ENCODE data around the gene EHD2.
"Not testable (repeated sequence)": the region's sequence is repeated elsewhere in the genome, so short reads cannot be mapped to it uniquely, and the experiment has no call there.

The EHD2 gene

DNA sequence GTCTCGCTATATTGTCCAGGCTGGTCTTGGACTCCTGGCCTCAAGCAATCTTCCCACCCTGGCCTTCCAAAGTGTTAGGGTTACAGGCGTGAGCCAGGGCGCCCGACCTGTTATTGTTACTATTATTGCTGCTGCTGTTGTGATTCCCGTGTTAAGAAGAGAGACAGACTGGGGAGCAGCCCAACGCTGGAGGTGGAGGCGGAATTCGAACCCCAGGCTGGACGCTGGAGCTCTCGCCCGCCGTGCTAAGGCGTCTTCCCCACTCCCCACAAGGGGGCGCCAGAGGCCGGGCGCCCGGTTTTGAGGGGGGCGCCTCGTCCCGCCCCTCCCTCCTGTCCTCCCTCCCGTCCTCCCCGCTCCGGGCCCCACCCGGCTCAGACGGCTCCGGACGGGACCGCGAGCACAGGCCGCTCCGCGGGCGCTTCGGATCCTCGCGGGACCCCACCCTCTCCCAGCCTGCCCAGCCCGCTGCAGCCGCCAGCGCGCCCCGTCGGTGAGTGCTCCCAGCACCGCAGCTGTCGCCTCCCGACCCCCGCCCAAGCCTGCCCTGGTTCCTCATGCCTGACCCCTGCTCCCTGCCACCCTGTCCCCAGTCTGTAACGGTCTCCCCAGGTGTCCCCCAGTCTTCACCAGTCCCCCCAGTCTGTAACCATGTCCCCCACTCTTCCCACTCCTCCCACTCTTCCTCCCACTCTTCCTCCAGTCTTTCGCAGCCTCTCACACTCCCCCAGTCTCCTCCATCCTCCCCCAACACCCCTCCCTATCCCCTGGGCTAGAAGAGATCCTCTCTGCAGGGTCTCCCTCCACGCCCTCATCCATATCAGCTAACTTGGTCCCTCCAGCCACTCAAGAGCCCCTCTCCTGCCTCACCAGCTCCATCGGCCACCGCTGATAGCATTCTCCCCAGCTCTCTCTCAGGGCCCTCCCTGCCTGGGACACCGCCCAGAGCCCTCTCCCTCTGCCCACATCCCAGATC lies at the start of gene EHD2:
EHD2 (plus strand) TSS at position 377 of the 976 bp plus-strand sequence. CDS start 3,191 bp downstream, outside the sequence.
- no peak for DNase-seq

- DNase-seq, result no peak
Observed at GRCh38 chr19:47663435-47663910, 49.7 kb upstream of the EHD2 start.

DNA sequence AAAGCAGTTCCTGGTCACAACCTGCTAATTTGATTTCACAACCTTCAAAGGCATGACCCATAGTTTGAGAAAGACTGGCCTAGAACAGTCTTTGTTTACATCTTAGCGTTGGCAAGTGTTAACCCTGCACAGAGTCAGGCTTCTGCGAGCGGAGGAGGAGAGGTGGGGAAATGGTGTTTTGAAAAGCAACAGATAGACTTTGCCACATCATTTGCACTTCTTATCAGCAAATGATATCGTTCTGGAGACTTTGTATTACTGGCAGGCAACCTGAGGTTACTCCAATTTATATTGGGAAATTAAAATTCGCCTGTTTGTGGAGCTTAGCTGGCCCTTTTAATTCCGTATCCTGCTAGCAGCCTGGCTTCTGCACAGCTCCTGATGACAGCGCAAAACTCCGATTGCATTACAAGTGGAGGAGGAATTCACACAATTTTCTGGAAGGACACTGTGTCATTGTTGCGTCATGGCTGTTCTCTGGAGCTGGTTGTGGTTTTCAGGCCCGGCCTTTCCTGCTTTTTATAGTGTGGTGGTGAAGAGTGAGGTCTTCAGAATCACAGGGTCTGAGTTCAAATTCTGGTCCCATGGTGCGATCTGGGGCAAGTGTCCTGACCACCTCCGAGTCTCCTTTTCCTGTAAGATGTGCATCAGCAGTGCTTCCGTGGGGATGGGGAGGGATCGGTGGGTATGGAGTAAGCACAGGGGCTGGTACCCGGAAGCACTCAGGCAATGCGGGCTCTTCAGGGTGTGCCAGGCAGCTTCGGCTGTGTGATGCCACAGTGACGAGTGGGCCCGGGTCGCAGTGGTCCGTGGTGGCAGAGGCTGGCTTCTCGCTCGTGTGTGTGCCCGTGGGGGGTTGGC lies 49.1 kb upstream of the EHD2 start:
- DNase-seq, result no peak

DNA sequence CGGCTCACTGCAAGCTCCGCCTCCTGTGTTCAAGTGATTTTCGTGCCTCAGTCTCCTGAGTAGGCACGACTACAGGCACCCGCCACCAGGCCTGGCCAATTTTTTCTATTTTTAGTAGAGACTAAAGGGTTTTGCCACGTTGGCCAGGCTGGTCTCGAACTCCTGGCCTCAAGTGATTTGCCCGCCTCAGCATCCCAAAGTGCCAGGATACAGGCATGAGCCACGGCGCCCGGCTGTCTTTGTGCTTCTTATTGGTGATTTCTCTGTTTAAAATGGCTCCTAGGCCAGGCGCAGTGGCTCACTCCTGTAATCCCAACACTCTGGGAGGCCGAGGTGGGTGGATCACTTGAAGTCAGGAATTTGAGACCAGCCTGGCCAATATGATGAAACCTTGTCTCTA lies 44.7 kb upstream of the EHD2 start:
- not testable (repeated sequence) for DNase-seq

- no peak for DNase-seq
Observed at GRCh38 chr19:47670736-47671135, 42.5 kb upstream of the EHD2 start.

- DNase-seq, result no peak
Observed at GRCh38 chr19:47671499-47671898, 41.7 kb upstream of the EHD2 start.

- no peak for DNase-seq
Observed at GRCh38 chr19:47673426-47673825, 39.8 kb upstream of the EHD2 start.

- no peak for DNase-seq
Observed at GRCh38 chr19:47674548-47674947, 38.7 kb upstream of the EHD2 start.

GRCh38 chr19:47675271-47675670 lies 38.0 kb upstream of the EHD2 start:
- DNase-seq, result no peak

DNA sequence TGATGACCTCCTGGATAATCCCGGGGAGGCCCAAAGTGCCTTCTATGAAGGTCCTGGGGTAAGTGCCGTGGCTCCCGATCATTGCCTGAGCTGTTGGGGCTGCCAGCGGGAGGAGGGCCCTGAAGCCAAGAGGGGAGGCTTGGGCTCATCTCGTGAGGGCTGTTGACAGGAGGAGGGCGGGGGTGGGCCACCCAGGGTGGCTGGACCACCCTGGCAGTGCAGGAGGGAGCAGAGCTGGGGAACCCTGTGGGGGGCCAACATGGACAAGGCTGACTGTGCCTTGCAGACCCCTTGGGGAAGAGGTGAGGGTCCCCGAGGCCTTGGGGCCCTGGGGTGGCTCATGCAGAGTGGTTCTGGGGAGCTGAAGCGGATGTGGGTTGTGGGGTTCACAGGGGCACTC lies 37.4 kb upstream of the EHD2 start:
- no peak for DNase-seq

- DNase-seq, result no peak
Observed at GRCh38 chr19:47676811-47677210, 36.4 kb upstream of the EHD2 start.

DNA sequence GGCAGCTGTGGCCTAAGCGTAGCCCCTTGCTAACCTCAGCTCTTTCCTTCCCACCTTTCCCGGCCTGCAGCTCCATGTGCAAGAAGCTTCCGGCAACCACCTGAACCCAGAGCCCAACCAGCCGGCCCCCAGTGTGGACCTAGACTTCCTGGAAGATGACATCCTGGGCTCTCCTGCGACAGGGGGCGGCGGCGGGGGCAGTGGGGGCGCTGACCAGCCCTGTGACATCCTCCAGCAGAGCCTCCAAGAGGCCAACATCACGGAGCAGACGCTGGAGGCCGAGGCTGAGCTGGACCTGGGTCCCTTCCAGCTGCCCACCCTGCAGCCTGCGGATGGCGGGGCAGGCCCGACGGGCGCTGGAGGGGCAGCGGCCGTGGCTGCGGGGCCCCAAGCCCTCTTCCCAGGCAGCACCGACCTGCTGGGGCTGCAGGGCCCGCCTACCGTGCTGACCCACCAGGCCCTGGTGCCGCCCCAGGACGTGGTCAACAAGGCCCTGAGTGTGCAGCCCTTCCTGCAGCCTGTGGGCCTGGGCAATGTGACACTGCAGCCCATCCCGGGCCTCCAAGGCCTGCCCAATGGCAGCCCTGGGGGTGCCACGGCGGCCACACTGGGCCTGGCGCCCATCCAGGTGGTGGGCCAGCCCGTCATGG lies 33.8 kb upstream of the EHD2 start:
- no peak for DNase-seq

- DNase-seq, result no peak
Observed at GRCh38 chr19:47679922-47680857, 33.0 kb upstream of the EHD2 start.

DNA sequence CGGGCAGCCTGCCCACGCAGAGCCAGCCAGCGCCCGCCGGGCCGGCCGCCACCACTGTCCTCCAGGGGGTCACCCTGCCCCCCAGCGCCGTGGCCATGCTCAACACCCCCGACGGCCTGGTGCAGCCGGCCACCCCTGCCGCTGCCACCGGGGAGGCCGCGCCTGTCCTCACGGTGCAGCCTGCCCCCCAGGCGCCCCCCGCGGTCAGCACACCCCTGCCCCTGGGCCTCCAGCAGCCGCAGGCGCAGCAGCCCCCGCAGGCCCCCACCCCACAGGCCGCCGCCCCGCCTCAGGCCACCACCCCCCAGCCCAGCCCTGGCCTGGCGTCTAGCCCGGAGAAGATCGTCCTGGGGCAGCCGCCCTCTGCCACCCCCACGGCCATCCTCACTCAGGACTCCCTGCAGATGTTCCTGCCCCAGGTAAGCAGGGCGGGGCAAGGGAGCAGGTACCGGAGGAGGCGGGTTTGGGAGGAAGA lies 32.3 kb upstream of the EHD2 start:
- DNase-seq, result no peak

DNA sequence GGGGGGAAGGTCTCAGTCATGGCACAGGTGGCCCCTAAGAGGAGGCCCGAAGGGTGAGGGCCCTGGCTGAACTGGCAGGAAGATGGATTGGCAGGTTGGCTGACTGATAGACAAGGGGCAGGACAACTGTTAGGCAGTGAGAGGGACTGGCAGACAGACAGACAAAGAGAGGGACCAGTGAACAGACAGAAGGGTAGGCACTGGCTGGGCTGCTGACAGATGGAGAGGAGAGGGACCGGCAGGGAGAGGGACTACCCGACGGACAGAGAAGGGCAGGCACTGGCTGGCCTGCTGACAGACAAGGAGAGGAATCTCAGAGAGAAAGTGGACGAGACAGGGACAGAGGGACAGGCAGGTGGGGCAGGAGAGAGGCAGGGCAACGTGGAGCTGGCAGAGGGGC lies 31.8 kb upstream of the EHD2 start:
- DNase-seq, result no peak

GRCh38 chr19:47681936-47682335 lies 31.3 kb upstream of the EHD2 start:
- DNase-seq, result no peak

GRCh38 chr19:47682939-47683338 lies 30.3 kb upstream of the EHD2 start:
- DNase-seq, result no peak

DNA sequence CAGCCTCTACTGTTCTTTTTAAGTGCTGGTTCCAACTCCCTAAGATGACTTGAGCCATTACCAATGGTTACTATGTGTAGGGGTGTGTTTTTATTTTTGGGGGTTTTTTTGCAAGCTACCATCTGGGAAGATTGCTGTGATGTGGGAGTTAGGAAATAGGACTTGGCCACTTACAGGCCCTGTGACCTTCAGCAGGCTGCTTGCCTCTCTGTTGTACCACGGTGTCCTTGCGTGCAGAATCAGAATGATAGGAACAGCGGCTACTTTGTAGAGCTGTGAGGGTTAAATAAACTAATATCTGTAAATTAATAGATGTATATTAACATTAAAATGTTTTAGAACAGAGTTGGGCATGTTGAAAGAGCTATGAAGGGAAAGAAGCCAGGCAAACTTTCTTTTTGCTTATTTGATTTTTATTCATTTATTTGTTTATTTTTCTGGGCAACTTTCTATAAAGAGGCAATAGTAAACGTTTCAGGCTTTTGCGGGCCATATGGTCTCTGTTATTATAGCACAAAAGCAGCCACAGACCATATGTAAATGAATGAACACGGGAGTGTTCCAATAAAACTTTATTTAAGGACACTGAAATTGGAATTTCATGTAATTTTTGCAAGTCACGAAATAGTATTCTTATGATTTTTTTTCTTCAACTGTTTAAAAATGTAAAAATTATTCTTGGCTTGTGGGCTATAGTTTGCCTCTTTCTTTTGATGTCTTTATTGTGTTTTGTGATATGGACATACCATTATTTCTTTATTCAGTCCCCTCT lies 26.4 kb upstream of the EHD2 start:
- DNase-seq, result no peak

DNA sequence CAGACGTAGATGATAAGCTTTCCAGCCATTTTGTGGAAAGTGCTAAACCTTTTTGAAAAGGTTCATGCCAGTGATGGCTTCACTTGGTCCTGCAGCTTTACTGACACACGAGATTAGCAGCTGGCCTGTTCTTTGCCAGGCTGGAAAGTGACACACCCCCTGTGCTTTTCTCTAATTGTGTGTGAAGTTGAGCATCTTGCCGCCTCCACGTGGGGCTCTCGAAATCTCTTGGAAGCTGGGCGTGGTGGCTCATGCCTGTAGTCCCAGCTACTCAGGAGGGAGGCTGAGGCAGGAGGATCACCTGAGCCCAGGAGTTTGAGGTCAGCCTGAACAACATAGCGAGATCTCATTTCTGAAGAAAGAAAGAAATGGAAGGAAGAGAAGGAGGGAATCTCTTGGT lies 25.3 kb upstream of the EHD2 start:
- no peak for DNase-seq

DNA sequence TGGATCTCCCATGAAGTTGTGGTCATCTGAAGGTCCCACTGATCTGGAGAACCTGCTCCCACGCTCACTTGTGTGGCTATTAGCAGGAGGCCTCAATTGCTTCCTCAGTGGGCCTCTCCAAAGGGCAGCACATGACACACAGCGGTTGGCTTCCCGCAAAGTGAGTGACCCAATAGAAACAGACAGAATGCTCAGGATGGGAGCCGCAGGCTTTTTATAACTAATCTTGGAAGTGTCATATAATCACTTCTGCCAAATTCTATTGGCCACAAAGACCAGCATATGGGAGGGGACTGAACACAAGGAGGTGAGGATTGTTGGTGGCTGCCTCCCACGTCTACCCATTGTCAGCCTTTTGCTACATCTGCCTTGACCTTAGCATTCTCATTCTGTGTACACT lies 22.1 kb upstream of the EHD2 start:
- no peak for DNase-seq

DNA sequence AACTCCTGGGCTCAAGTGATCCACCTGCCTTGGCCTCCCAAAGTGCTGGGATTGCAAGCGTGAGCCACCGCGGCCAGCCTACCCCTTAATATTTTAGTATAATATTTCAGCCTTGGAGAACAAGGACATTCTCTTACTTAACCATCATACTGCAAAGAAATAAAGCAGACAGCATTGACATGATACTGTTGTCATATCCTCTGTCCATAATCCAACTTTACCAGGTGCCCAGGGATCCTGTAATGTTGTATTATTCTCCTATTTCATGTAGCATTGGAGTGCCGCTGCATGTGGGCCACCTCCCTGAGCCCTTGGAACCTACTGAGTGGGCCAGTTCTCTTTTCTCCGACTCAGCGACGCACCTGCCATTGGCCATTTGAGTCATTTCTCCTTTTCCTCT lies 21.4 kb upstream of the EHD2 start:
- DNase-seq, result no peak

Measured in NCI-H187 treated with DMSO at 0.1 percent for 48 hours (cell line).